SK-N-MC (cell line): Measurements from ENCODE around the gene PTTG2.
A peak's percentile ranks its signal among the peaks of the same experiment; 100 is the strongest.
"Not testable (repeated sequence)": the region's sequence is repeated elsewhere in the genome, so short reads cannot be mapped to it uniquely, and the experiment has no call there.

Source experiments
- DNase-seq: peaks from one replicate; pipeline ENCODE4 v3.0.0-alpha.2; 2011; ENCODE audit warnings: low read depth, low spot score
- H3K27ac ChIP-seq: fragments of 200-600 bp; sonication (generic); 2 replicates; pipeline ENCODE4 v1.5.1; 2016; ENCODE audit warnings: mixed run types
- H3K36me3 ChIP-seq: fragments of 200-600 bp; sonication (generic); 2 replicates; pipeline ENCODE4 v1.6.1; 2017; ENCODE audit warnings: antibody characterized with exemption, low read length, mixed read lengths; ENCODE audit not compliant: insufficient read depth
- H3K4me3 ChIP-seq: fragments of 200-600 bp; sonication (generic); 2 replicates; pipeline ENCODE4 v1.5.1; 2016
- H3K9ac ChIP-seq: fragments of 200-600 bp; sonication (generic); 2 replicates; pipeline ENCODE4 v1.8.0; 2017; ENCODE audit warnings: mixed run types, mixed read lengths; ENCODE audit not compliant: insufficient read length
- H3K9me3 ChIP-seq: fragments of 200-600 bp; sonication (generic); 2 replicates; pipeline ENCODE4 v1.6.1; 2017; ENCODE audit warnings: low read depth, mild to moderate bottlenecking, antibody characterized with exemption, low read length, moderate library complexity, mixed read lengths
- EZH2 ChIP-seq: fragments of 200-600 bp; sonication (generic); IDR thresholded peaks from one replicate; pipeline ENCODE4 v1.6.1; 2017; ENCODE audit warnings: antibody characterized with exemption
- FOXP2 ChIP-seq: optimal IDR thresholded peaks from 2 replicates; pipeline ENCODE3; 2011; ENCODE audit warnings: mild to moderate bottlenecking, moderate library complexity; ENCODE audit not compliant: insufficient read depth; ENCODE audit errors: extremely low read length, control extremely low read depth
- POLR2AphosphoS5 ChIP-seq: IDR thresholded peaks from 2 replicates; pipeline ENCODE4 v1.6.1; 2012; ENCODE audit warnings: mild to moderate bottlenecking, low read depth, low read length, borderline replicate concordance

The PTTG2 gene

DNA sequence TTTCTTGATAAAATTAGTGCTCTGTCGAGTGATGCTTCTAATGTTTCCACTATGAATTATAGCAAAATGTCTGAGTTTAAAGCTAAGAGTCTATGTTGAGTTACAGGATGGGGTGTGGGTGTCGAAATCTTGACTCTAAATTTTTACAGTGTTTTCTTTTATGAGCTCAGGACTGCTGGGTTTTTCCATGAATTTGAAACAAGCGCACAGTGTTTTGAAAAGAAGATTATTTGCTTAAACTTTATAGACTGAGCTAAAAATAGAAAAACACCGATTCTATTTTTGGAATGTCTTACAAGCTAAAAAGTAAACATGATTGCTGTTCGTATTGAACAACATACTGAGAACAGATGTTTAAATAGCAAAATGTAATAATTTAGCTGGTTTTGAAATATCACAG is 7.5 kb downstream of the PTTG2 start:
- TF ChIP-seq FOXP2 (no peak), EZH2 (no peak), POLR2AphosphoS5 (no peak)
- peak overlapping the region; percentile 73; the same call in 1 of the 2 replicates for H3K27ac ChIP-seq
- peak overlapping the region; percentile 47 for H3K4me3 ChIP-seq
- H3K9ac ChIP-seq, result peak overlapping the region; percentile 45
- H3K9me3 ChIP-seq, result no peaks in the 10 kb centered on the region; the same call in 1 of the 2 replicates
- DNase-seq, result no peak
- H3K36me3 ChIP-seq, result no peaks in the 10 kb centered on the region

- no peak overlapping the region for H3K4me3 ChIP-seq
- no peaks in the 10 kb centered on the region; the same call in 1 of the 2 replicates for H3K9me3 ChIP-seq
- no peak overlapping the region for H3K27ac ChIP-seq
- TF ChIP-seq FOXP2, result no peak
- DNase-seq, result no peak
- H3K36me3 ChIP-seq, result no peaks in the 10 kb centered on the region
- H3K9ac ChIP-seq, result no peak overlapping the region
These were observed 8.5 kb downstream of the PTTG2 start for GRCh38 chr4:37968747-37969146.

DNA sequence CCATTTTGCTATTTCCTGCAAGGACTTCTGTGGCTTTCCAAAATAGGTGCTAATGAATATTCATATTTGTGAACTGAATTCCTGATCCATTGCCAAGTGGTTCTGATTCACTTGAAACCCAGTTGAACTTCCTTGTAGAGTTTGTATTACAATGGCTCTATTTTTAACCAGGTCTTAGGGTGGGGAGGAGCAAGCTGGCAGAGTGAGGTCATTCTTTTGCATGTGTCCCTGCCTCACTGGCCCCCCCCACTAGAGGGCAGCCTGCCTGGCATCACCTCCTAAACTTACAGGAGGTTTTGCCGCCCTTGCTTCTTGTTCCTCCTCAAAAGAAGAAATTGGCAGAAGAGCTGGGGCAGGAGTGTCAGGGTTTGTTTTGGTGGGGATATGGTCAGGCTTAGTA is 10.5 kb downstream of the PTTG2 start:
- no peak for DNase-seq
- TF ChIP-seq FOXP2 (no peak), EZH2 (no peak), POLR2AphosphoS5 (no peak)
- H3K27ac ChIP-seq, result no peak overlapping the region

DNA sequence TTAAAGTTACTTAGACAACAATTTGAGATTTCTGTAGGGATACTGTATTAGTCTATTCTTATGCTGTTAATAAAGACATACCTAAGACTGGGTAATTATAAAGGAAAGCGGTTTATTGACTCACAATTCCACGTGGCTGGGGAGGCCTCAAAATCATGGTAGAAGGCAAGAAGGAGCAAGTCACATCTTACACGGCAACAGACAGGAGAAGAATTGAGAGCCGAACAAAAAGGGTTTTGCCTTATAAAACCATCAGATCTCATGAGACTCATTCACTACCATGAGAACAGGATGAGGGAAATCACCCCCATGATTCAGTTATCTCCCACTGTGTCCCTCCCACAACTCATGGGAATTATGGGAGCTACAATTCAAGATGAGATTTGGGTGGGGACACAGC is 11.0 kb downstream of the PTTG2 start:
- no peak for DNase-seq
- H3K9ac ChIP-seq, result no peak overlapping the region
- no peaks in the 10 kb centered on the region for H3K36me3 ChIP-seq
- TF ChIP-seq EZH2 (no peak), POLR2AphosphoS5 (no peak), FOXP2 (no peak)
- no peak overlapping the region for H3K27ac ChIP-seq
- no peaks in the 10 kb centered on the region; the same call in 1 of the 2 replicates for H3K9me3 ChIP-seq
- no peak overlapping the region for H3K4me3 ChIP-seq

More for the DNA sequence above, 10.5 kb downstream of the PTTG2 start:
- no peak overlapping the region for H3K4me3 ChIP-seq
- H3K36me3 ChIP-seq, result no peaks in the 10 kb centered on the region
- no peak overlapping the region for H3K9ac ChIP-seq
- H3K9me3 ChIP-seq, result no peaks in the 10 kb centered on the region; the same call in 1 of the 2 replicates

DNA sequence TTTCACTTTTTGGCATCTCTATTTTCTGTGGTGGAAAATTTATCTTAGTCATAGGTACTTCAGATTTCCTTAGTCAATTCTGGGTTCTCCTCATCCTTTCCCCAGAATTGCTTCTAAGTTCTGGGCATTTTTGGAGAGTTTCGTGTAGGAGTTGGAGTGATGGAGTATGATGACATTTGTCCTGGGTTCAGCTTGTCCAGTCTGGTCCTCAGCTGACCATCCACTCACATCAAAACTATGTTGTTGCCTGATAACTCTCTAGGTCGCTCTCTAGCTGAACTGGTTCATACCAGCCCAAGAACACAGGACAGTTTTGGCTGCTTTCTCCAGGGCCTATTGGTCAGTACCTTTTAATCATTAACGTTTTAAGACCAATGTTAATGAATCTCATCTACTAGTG is 13.2 kb downstream of the PTTG2 start:
- Histone ChIP-seq H3K27ac (no peak overlapping the region), H3K36me3 (no peaks in the 10 kb centered on the region), H3K4me3 (no peak overlapping the region), H3K9ac (no peak overlapping the region), H3K9me3 (no peaks in the 10 kb centered on the region; the same call in 1 of the 2 replicates)
- TF ChIP-seq EZH2 (no peak), POLR2AphosphoS5 (no peak), FOXP2 (no peak)
- no peak for DNase-seq

DNA sequence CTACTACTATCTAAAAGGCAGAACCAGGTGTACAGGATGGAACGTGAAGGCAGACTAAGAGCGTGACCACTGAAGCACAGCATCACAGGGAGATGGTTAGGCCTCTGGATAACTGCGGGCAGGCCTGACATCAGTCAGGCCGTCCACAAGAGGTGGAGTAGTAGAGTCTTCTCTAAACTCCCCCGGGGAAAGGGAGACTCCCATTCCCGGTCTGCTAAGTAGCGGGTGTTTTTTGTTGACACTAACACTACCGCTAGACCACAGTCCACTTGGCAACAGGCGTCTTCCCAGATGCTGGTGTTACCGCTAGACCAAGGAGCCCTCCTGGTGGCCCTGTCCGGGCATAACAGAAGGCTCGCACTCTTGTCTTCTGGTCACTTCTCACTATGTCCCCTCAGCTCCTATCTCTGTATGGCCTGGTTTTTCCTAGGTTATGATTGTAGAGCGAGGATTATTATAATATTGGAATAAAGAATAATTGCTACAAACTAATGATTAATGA is 15.2 kb downstream of the PTTG2 start:
- not testable (repeated sequence) for H3K27ac ChIP-seq, H3K4me3 ChIP-seq, H3K36me3 ChIP-seq, H3K9me3 ChIP-seq, DNase-seq, H3K9ac ChIP-seq

- TF ChIP-seq FOXP2 (no peak), POLR2AphosphoS5 (no peak), EZH2 (no peak)
- no peaks in the 10 kb centered on the region for H3K36me3 ChIP-seq
- H3K27ac ChIP-seq, result no peak overlapping the region
- no peaks in the 10 kb centered on the region for H3K9me3 ChIP-seq
- DNase-seq, result no peak
- H3K4me3 ChIP-seq, result peak overlapping the region; percentile 74
- H3K9ac ChIP-seq, result peak overlapping the region; percentile 66
These were observed 16.3 kb downstream of the PTTG2 start for GRCh38 chr4:37976507-37976906.

DNA sequence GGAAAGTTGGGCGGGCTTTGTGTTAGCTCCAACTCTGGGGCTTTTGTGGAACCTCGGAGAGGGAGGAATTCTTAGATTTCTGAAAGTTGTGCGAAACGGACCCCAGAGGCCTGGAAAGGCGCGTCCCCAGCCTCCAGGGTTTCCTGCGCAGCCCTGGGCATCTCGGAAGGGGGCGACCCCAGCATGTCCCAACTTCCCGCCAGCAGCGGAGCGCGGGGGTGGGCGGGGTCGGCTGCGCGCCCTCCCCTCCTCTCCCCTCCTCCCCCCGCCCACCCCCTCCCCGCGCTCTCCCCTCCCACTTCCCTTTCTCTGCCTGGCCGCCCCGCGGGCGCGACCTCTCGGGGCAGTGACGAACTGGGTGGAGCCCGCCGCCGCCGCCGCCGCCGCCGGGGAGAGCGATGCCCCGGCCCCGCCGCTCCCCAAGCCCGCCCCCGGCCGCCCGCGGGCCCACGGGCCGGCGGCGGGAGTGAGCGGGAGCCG is 16.8 kb downstream of the PTTG2 start:
- Histone ChIP-seq H3K9ac (peak overlapping the region; percentile 66), H3K4me3 (peak overlapping the region; percentile 77), H3K36me3 (no peaks in the 10 kb centered on the region), H3K27ac (no peak overlapping the region), H3K9me3 (no peaks in the 10 kb centered on the region)
- no peak for TF ChIP-seq EZH2
- no peak for TF ChIP-seq FOXP2
- no peak for TF ChIP-seq POLR2AphosphoS5
- no peak for DNase-seq
